Stimulated activated CD8-positive, alpha-beta memory T cell treated with anti-CD3 and anti-CD28 coated beads, Interleukin-7, amount 100 ng/mL, for 24 hours (primary cell): ENCODE measurements around the gene SH2D3C.
"Not testable (repeated sequence)": the region's sequence is repeated elsewhere in the genome, so short reads cannot be mapped to it uniquely, and the experiment has no call there.

Experiments used
- DNase-seq: peaks from one replicate; pipeline ENCODE4 v3.0.0-alpha.2; 2020; ENCODE audit warnings: low read depth

Gene SH2D3C

DNA sequence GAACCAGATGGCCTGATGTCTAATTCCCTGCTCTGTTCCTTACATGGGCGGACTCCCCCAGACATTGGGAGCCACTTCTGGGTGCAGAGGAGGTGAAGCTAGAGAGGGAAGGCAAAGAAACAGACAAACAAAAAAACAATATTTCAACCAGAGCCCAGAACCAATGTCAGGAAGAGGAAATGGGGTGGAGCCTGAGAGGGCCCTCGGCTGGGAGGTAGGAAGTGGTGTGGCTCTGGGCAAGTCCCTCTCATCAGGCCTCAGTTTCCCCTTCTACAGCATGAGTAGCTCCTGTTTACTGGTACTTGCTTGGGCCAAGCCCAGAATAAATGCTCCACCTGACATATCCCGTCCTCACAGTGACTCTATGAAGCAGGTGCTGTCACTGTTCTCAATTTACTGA lies 11.1 kb downstream of the SH2D3C start:
- no peak for DNase-seq

DNA sequence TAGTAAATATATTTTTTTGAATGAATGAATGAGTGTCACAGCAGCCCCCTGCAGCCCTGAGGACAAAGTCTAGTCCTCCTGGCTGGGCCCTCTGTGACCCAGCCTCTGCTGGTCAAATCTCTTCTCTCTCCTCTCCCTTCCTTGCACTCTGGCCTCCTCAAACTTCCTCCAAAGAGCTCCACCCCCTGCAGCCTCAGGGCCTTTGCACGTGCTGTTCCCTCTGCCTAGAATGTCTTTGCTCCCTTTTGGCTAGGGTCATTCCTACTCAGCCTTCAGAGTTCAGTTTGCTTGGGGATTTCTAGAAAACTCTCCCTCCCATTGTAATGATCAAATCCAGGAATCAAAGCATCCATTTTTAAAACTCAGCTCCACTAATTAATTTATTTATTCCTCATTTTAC lies 13.0 kb downstream of the SH2D3C start:
- no peak for DNase-seq

DNA sequence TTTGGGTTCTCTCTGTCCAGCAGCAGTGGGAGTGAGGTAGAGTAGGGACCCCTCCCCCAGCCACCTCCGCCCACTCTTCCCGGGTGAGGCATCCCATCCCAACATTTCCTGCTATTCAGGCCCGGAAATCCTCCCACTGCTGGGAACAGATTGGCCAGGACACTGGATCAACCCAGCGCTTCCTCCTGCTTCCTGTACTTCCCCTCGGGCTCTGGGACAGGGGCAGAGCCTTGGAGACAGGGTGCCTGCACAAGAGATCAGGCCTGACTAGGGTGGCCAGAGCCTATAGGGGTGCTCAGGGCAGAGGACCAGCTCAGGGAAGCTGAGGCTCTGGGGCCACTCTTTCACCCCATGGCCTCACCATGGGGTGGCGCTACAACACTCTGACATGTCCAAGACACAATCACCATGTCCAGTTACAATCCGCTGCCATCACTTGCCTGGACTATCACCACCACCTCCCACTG lies 14.5 kb downstream of the SH2D3C start:
- DNase-seq = no peak

DNA sequence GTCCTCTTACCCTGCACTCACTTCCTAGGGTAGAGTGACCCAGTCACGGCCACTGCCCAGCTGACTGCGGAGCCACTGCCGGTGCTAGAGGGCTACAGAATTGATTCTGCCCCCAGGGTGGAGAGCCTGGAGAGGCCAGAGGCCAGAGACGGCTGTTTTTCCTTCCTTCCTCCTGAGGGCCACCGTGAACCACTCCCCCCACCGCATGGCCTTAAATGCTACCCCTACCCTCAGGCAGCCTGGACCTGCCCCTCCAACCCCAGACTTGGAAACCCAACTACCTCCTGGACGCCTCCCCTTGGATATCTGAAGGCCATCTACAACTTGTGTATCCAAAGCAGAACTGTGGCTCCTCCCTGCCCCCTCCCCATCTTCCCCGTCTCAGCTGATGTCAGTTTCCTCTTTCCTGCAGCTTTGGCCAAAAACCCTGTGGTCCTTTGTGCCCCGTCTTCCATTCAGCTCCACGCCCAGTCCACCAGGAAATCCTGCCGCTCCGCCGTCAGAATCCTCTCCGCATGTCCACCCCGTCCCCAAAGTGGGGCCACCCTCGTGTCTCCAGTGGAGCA lies 16.3 kb downstream of the SH2D3C start:
- DNase-seq = no peak

DNA sequence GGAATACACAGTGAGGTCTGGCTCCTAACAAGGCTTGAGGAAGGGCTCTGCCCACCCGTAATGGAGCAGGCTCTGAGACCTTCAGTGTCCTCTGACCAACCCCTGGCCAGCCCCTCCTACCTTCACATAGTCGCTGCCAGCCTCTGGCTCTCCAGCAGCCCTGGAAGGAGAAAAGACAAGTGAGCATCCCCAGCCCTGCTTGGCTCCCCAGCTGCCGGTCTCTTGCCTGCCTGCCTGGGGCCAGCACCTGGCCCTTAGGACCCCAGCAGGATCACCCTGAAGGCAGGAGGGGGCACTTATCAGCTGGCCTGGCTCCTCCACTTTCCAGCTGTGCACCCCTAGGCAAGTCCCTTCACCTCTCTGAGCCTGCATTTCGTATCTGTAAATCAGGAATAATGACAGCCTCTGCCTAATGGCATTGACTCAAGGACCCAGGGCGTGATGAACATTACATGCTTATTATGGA lies 16.9 kb downstream of the SH2D3C start:
- no peak for DNase-seq

DNA sequence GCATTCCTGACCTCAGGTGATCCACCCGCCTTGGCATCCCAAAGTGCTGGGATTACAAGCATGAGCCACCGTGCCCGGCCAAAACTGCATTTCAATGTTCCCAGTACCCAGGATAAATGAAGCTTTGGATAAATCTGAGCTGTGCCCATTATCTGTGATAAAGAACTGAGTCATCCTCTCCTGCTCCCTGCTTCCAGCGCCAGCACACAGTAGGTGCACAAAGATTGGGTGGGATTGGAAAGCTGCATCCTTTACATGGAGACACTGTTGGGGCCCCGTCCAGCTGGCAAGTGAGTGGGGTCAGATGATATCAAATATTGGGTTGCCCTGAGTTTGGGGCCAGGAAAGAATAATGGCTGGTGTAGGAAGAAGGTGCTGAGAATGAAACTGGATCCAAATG lies 17.4 kb downstream of the SH2D3C start:
- DNase-seq = no peak

DNA sequence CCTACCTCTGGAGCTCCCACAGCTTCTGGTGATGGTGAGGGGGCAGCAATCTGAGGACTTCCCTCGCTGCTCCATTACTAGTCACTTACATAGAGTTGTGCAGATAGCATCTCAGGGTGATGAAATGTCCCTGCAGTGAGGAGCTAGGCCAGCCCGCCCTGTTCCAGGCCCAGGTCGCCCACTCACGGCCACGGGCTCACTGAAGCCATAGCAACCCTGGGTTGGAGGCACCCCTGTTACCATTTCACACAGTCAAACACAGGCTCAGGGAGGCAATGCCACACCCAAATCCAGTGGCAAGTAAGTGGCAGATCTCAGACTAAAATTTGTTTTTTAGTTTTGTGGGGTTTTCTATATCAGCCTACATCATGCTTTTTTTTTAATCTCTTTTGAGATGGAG lies 19.6 kb downstream of the SH2D3C start:
- DNase-seq = no peak

DNA sequence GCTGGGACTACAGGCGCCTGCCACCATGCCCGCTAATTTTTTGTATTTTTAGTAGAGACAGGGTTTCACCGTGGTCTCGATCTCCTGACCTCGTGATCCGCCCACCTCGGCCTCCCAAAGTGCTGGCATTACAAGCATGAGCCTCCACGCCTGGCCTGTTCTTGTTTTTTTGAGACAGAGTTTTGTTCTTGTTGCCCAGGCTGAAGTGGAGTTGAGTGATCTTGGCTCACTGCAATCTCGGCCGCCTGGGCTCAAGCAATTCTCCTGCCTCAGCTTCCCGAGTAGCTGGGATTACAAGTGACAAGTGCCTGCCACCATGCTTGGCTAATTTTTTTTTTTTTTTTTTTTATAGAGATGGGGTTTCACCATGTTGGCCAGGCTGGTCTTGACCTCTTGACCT lies 21.7 kb downstream of the SH2D3C start:
- DNase-seq = not testable (repeated sequence)

DNA sequence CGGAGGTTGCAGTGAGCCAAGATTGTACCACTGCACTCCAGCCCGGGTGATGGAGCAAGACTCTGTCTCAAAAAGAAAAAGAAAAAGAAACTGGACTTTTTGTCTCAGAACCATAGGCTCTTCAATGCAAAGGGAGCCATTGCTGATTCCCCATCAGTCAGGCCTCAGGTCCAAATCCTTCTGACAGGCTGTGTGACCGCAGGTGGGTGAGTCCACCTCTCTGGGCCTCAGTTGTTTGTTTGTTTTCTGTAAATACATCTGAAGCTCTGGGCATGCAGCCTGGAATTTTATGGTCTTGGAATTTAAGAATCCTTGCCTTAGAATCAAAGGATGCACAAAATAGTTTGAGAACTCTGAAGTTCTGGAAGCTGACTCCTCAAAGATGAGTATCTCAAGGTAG lies 22.2 kb downstream of the SH2D3C start:
- no peak for DNase-seq

DNA sequence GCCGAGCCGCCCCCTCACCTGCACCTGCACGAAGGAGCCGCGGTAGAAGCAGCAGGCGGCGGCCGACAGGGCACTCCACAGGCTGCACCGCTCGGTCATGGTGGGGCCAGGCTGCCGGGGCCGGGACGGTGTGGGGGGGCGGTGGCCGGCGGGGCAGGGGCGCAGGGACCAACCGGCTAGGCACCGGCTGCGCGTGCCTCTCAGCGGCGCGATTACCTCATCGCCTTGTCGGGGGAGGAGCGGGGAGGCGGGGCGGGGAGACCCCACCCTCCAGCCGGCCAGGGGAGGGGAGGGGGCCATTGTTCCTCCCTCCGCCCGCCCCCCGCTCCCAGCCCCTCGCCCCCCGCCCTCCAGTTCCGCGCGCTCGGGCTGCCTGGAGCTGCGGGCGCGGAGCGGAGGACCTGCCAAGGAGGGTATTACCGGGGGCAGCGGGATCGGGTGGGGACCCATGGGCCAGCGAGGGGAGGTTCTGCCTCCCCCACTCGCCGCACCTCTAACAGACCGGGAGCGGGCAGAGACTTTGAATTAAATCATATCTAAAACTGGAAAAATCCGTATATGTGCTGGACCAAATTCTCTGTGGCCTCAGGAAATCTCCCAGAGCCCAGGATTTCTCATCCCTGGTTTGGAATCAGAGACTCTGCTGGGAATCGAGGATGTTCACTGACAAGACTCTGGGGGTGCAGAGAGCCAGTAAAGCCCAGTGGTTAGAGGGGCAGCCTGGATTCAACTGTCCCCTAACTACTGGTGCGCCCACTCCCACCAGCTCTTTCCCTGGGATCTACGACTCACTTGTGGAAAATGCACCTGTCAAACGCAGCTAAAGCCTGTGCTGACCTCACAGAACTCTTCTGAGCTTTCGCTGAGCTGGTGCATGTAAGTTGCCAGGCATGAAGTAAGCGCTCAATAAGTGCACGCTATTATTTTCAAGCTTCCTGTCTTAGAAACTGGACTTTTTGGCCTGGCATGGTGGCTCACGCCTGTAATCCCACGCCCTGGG lies 23.1 kb downstream of the SH2D3C start:
- no peak for DNase-seq

DNA sequence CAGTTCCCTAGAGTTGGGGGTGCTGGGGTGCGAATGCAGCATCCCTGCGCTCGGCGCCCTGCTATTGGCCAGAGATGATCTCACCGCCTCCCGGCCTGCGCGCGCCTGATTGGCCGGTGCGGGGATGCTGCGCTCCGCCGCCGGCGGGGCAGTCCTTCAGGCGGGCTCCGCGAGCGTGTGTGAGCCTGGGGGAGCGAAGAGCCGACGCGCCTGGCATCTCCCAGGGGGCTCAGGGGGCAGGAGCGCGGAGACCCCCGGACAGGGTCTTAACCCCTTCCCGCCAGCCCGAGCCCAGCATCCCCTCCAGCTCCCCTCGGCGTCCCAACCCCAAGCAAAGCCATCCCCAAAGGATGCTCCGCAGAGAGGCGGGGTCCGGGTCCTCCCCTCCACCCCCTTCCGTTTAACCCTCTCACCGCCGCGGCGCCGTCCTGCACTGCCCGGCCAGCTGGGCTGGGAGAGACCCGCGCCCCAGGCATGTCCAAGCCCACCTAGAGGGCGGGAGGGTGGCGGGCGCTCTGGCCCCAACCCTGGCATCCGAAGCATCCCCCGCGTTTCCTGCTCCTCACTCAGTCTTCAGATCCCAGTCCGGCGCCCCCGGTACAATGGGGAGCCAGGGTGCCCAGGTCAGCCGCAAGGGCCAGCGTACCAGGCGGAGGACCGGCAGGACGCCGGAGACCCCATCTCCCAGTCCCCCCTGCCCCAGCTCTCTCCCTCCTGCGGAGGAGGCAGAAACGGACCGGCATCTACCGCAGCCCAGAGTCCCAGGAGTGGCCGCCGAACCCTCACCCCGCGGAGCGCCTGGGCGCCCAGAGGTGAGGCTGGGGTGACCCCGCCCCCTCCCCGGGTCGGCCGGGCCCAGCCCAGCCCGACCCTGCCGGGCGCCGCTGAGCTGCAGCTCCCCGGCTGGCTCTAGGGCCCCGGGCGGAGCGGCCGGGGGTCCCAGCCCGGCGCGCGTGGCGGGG lies 24.1 kb downstream of the SH2D3C start:
- no peak for DNase-seq

DNA sequence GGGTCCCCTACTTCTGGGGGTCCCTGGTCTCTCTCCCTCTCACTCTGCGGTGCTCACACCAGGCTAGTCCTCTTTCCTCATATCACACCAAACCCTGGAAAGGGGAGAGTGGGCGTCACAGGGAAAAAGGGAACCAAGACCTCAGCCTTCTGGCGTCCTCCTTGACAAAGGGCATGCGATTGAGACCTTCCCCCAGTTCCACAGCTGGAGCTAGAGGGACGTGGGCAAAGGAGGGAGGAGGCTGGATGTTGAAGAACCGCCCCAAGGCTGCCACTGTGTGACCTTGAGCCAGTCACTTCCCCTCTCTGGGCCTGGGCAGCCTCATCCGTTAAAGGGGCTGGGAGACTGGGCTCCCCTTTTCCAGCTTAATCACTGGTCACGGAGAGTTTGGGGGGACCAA lies 24.8 kb downstream of the SH2D3C start:
- DNase-seq = no peak

DNA sequence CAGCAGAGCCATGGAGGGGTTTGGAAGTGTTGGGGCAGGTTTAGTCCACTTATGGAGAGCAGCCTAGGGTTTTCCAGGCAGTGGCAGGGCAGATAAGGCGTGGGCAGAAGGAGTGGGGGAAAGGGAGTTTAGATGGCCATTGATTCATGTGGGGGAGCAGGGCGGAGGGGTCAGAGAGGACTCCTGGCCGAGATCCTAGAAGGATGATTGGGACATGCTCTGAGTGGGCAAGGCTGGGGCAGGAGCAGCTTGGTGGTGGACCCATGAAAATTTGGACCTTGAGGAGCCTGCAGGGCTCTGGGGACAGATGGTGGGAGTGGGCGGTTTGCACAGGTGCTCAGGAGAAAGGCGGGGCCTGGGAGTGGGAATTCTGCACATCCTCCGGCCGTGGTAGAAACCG lies 25.3 kb downstream of the SH2D3C start:
- DNase-seq = no peak

DNA sequence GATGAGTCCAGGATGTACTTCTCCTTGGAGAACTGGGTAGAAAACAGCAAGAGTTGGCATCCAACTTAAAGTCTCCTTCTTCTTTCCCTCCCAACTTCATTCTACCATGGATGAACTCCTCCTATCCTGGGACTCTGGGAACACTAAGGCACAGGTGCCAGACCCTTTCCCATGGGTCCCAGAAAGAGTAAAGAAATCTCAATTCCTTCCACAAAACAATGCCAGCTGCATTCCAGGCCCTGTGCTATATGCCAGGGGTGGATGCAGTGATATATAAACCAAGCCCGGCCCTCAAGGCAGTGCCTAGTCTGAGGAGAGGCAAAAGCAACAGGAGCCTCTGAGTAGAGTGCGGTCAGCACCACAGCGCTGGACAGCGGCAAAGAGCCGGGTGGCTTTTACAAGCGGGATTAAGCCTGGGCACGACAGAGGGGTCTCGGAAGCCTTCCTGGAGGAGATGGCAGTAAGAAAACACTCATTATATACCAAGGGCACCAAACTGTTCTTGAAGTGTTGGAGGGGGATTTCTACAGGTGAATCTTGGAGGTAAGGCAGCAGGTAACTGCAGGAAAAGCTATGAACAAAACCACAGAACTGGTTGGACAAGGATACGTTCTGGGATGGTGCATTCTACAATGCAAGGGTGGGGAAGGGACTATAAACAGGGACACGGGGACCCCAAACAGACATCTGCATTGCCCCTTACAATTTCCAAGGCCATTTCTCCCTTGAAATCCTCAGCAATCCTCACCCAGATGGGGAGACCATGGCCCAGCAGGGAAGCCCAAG lies 27.0 kb downstream of the SH2D3C start:
- no peak for DNase-seq

DNA sequence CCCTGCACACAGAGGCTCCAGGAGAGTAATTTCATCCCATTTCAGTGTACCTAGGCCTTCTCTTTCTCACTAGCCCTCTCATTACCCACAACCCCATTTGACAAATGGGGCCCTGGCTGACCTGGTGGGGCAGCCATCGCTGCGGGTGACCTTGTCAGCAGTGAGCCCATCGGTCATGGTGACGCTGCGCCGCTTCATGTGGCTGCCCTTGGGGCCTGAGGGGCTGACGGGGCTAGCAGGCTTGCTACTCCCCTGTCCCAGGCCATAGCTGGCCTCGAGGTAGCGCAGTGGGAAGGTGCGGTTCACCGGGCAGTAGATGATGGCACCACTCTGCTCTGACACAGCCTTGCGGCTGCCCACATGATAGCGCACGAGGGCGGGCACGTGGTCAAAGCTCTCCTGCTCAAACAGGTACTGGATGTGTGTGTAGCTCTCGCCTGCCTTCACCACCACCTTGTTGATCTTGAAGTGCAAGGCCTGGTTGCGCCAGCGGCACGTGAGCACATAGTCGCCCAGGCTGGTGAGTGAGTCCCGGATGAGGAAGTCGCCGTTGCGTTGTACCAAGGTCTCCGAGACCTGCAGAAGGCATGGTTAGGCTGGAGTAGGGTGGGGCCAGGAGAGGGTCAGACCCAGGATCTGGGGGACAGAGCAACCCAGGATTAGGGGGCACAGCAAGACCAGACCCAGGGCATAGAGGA lies 29.2 kb downstream of the SH2D3C start:
- DNase-seq = no peak

DNA sequence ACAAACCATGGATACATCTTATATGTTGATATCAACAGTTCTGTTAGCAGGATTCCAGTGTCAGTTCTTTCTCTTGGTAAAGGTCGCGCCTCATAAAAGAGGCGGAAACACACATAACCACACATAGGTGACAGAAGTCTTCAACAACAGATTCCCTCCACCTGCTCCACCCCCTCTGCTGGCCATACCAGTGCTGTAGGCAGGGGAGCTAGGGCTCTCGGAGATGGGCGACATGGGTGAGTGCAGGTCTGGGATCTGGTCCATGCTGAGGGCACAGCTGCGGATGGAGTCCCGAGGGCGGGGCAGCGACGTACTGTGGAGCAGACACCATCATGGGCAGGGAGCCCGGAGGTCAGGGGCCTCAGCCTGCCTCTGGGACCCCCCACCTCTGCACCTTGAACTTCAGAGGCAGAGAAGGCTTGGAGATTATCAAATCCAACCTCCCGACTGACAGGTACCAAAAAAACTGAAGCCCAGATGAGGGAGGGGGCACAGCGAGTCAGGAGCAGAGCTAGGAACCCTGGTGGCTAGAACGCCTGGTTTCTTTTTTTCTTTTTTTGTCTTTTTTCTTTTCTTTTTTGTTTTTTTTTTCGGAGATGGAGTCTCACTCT lies 31.4 kb downstream of the SH2D3C start:
- no peak for DNase-seq

DNA sequence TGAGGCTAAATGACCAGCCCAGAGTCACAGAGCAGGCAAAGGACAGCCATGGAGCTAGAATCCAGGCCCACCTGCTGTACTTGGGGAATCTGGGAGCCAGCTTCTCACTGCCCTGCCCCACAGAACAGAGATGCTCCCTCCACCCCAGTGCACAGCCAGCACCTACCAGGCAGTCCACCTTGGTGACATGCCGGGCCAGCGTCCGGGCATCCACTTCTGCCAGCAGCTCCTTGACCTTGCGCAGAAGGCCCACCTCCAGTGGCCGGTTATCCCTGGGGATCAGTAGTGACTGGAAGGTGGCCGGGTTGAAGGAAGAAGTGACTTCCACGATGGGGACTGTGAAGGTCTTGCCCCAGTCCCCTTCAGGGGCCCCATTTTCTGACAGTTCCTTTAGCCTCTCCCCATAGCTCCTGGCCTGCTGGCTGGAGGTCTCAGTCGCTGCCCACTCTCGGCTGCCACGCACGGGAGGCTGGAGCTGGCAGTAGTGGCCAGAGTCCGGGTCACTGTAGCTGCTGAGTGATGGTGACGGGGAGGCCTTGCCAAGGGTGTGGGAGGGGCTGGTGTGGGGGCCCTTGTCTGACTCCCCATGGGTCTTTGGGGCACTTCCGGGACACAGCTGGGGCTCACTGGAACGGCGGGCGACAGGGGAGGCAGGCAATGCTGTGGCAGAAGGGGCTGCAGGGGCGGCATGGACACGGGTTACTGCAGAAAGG lies 33.9 kb downstream of the SH2D3C start:
- no peak for DNase-seq

DNA sequence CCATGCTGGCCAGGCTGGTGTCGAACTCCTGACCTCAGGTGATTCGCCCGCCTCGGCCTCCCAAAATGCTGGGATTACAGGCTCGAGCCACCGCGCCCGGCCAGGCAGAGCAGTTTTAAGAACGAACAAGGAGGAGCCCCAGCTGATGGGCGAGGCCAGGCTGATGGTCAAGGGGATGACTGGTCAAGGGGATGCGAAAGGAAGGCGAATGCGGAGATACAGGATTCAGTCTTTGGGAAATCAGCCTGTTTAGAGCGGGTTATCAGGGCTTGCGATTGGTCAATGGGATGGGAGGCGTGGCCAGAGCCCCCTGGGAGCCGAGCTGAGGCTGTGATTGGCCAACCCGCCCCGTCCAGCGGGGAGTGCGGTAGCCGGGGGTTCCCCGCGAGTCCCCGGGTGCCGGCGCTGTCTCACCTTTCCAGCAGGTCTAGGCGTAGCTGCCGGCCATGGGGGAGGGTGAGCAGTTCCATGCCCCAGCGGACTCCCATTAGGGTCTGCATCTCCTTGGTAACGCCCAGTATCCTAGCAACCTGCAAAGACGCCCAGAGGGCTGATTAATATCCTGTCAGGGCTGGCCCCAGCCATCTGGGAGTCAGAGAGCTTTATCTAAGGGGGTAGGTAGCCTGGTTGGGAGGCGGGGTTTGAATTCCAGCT lies 35.9 kb downstream of the SH2D3C start:
- DNase-seq = no peak

DNA sequence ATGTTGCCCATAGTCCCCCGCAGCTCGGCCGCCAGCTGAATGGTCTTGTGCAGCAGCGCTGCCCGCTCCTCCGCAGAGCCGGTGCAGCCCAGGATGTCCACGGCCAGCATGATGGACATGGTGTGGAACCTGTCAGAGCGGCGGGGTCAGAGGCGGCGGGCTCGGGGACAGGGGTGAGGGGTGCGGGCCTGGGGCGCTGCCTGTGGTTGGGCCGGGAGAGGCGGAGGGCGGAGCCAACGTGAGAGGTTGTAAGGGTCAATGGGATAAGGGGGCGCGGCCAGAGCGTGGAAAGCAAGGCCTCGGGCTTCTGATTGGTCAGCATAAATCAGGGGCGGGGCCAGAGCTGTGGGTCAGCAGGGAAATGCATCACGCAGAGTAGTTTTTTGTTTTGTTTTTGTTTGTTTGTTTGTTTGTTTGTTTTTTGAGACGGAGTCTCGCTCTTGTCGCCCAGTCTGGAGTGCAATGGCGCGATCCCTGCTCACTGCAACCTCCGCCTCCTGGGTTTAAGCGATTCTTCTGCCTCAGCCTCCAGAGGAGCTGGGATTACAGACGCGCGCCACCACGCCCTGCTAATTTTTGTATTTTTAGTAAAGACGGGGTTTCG lies 36.5 kb downstream of the SH2D3C start:
- no peak for DNase-seq
